MM.1S (cell line): ENCODE results near the gene DMRT2.

Experiments used
- DNase-seq: peaks from one replicate; pipeline ENCODE4 v3.0.0-alpha.2; 2015
- H2AFZ ChIP-seq: fragments of 300-600 bp; sonication (generic); 2 replicates; pipeline ENCODE4 v1.6.0; 2016; ENCODE audit warnings: antibody characterized with exemption, low read length
- H3F3A ChIP-seq: fragments of 300-600 bp; sonication (generic); 2 replicates; pipeline ENCODE4 v1.6.1; 2016; ENCODE audit warnings: mild to moderate bottlenecking, antibody characterized with exemption, low read length, moderate library complexity, mixed read lengths; ENCODE audit not compliant: insufficient read depth
- H3K27ac ChIP-seq: fragments of 300-600 bp; sonication (generic); 2 replicates; pipeline ENCODE4 v1.5.1; 2016; ENCODE audit warnings: mild to moderate bottlenecking, low read length
- H3K27me3 ChIP-seq: fragments of 300-600 bp; sonication (generic); replicated peaks from 2 replicates; pipeline ENCODE4 v1.6.0; 2016; ENCODE audit warnings: low read length; ENCODE audit not compliant: insufficient read depth
- H3K36me3 ChIP-seq: fragments of 300-600 bp; sonication (generic); replicated peaks from 2 replicates; pipeline ENCODE4 v1.6.1; 2016; ENCODE audit warnings: mild to moderate bottlenecking, low read length, mixed read lengths; ENCODE audit not compliant: insufficient read depth
- H3K4me1 ChIP-seq: fragments of 300-600 bp; sonication (generic); 2 replicates; pipeline ENCODE4 v1.6.1; 2016; ENCODE audit warnings: low read length, mixed read lengths
- H3K4me2 ChIP-seq: fragments of 300-600 bp; sonication (generic); 2 replicates; pipeline ENCODE4 v1.6.0; 2016; ENCODE audit warnings: low read depth, low read length
- H3K4me3 ChIP-seq: fragments of 300-600 bp; sonication (generic); 2 replicates; pipeline ENCODE4 v1.5.1; 2016; ENCODE audit warnings: low read length, mixed read lengths
- H3K79me2 ChIP-seq: fragments of 300-600 bp; sonication (generic); 2 replicates; pipeline ENCODE4 v1.6.1; 2016; ENCODE audit warnings: mixed run types, low read length, mixed read lengths
- H3K9ac ChIP-seq: fragments of 300-600 bp; sonication (generic); 2 replicates; pipeline ENCODE4 v1.6.1; 2016; ENCODE audit warnings: low read length, mixed read lengths
- H3K9me2 ChIP-seq: fragments of 300-600 bp; sonication (generic); replicated peaks from 2 replicates; pipeline ENCODE4 v1.6.1; 2016; ENCODE audit warnings: mild to moderate bottlenecking, low read length, mixed read lengths; ENCODE audit not compliant: insufficient read depth
- H3K9me3 ChIP-seq: fragments of 300-600 bp; sonication (generic); replicated peaks from 2 replicates; pipeline ENCODE4 v1.6.1; 2016; ENCODE audit warnings: mild to moderate bottlenecking, low read length, mixed read lengths; ENCODE audit not compliant: insufficient read depth
- H4K20me1 ChIP-seq: fragments of 300-600 bp; sonication (generic); 2 replicates; pipeline ENCODE4 v1.6.1; 2016; ENCODE audit warnings: mild to moderate bottlenecking, low read length, moderate library complexity, mixed read lengths; ENCODE audit not compliant: insufficient read depth
- CTCF ChIP-seq: fragments of 300-600 bp; sonication (generic); IDR thresholded peaks from 2 replicates; pipeline ENCODE4 v1.5.1; 2016; ENCODE audit warnings: antibody characterized with exemption, low read length, mixed read lengths
- EZH2 ChIP-seq: fragments of 300-600 bp; sonication (generic); optimal IDR thresholded peaks from 2 replicates; pipeline ENCODE3; 2017; ENCODE audit warnings: low read depth, mild to moderate bottlenecking, antibody characterized with exemption, low read length, mixed read lengths
- EZH2phosphoT487 ChIP-seq: fragments of 300-600 bp; sonication (generic); IDR thresholded peaks from 2 replicates; pipeline ENCODE4 v1.6.1; 2018; ENCODE audit warnings: antibody characterized with exemption, low read length

The DMRT2 gene

DNA sequence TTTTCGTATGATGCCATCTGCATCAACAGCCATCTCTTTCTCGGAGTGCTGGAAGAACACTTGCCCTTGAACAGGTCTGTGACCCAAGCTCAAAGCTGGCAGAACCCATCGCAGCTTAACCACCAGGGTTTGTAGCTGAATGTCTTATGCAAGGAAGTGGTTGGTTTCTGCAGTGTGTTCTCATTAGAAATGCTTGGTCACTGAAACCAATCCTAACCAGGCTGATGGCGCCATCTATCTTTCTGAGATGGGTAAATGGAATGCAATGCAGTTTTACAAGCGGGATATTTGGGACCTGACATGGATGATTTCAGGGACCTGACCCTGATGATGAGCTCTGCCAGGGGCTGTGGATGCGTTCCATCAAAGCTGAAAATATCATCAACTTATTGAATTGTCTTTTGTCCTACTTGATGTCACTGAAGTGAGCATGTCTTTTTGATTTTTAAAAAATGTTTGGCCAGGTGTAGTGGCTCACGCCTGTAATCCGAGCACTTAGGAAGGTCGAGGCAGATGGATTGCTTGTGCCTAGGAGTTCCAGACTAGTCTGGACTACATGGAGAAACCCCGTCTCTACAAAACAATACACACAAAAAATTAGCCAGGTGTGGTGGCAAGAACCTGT, 45.0 kb upstream of the DMRT2 start:
- peak overlapping the region; percentile 11; the same call in 1 of the 2 replicates for H3K27ac ChIP-seq
- H3K9ac ChIP-seq: no peak overlapping the region
- H2AFZ ChIP-seq: peak overlapping the region; percentile 31; the same call in 1 of the 2 replicates
- no peaks in the 10 kb centered on the region for H3K27me3 ChIP-seq
- peak overlapping the region; percentile 54 for H3K4me2 ChIP-seq
- H3K79me2 ChIP-seq: no peaks in the 10 kb centered on the region
- H3K9me3 ChIP-seq: no peaks in the 10 kb centered on the region
- H3K9me2 ChIP-seq: no peaks in the 10 kb centered on the region
- H3F3A ChIP-seq: peaks cover 5% of the 10 kb centered on the region; the same call in 1 of the 2 replicates
- no peaks in the 10 kb centered on the region for H3K36me3 ChIP-seq
- DNase-seq: peak; percentile 86
- H4K20me1 ChIP-seq: no peaks in the 10 kb centered on the region
- no peak for TF ChIP-seq EZH2
- peak; percentile 85 for TF ChIP-seq CTCF
- peak overlapping the region; percentile 7; the same call in 1 of the 2 replicates for H3K4me3 ChIP-seq
- peaks cover 29% of the 10 kb centered on the region for H3K4me1 ChIP-seq

DNA sequence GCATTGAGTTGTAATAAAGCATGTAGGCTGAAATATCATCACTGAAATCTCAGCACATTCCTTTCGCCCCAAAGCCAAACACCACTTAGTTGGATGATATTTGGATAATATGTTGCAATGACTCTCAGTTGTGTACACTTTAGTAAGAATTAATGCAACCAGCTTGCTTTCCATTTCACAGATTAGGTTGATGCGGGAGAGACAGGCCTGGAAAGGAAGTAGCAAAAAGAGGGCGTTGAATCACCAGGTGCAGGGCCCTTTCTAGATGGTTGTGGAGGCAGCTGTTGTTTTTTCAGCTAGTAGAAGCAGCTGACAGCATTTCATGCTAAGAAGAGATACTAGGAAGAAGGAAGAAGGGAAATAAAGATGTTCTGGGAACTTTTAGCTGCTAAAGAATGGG, 42.8 kb upstream of the DMRT2 start:
- peaks cover 20% of the 10 kb centered on the region for H3K4me1 ChIP-seq
- H3K9me2 ChIP-seq: no peaks in the 10 kb centered on the region
- no peak overlapping the region for H3K9ac ChIP-seq
- H3K4me2 ChIP-seq: 0 out of 2 replicates have a peak overlapping the region, but pooled peaks have one; percentile 2
- H3K27ac ChIP-seq: peak overlapping the region; percentile 12; the same call in 1 of the 2 replicates
- H3K4me3 ChIP-seq: no peak overlapping the region
- no peaks in the 10 kb centered on the region for H3K36me3 ChIP-seq
- no peaks in the 10 kb centered on the region for H3K9me3 ChIP-seq
- H3F3A ChIP-seq: 0 out of 2 replicates have a peak, but pooled peaks cover 3% of the 10 kb centered on the region
- no peaks in the 10 kb centered on the region for H3K27me3 ChIP-seq
- peak overlapping the region; percentile 51; the same call in 1 of the 2 replicates for H2AFZ ChIP-seq
- no peaks in the 10 kb centered on the region for H4K20me1 ChIP-seq
- peak; percentile 39 for DNase-seq
- no peaks in the 10 kb centered on the region for H3K79me2 ChIP-seq
- TF ChIP-seq EZH2 (no peak), EZH2phosphoT487 (no peak), CTCF (no peak)

GRCh38 chr9:1008216-1008615, 41.9 kb upstream of the DMRT2 start:
- Histone ChIP-seq H3K79me2 (no peaks in the 10 kb centered on the region), H3K27me3 (no peaks in the 10 kb centered on the region), H3K4me1 (peaks cover 16% of the 10 kb centered on the region), H3K4me3 (no peak overlapping the region), H3K9me2 (no peaks in the 10 kb centered on the region), H3K36me3 (no peaks in the 10 kb centered on the region), H3K27ac (no peak overlapping the region), H4K20me1 (no peaks in the 10 kb centered on the region), H3K9ac (no peak overlapping the region), H2AFZ (no peak overlapping the region), H3K9me3 (no peaks in the 10 kb centered on the region), H3K4me2 (no peak overlapping the region), H3F3A (0 out of 2 replicates have a peak, but pooled peaks cover 3% of the 10 kb centered on the region)
- TF ChIP-seq CTCF: no peak
- no peak for TF ChIP-seq EZH2
- no peak for TF ChIP-seq EZH2phosphoT487
- DNase-seq: no peak
